WTC11 (cell line): ENCODE data around the gene PROX2. TPM values are rescaled to one million over a fixed set of nuclear protein-coding genes. Genes with fewer than 3 reads are reported as not detected.
A peak's percentile ranks its signal among the peaks of the same experiment; 100 is the strongest.

Experiments used
- ATAC-seq: fragments of 200-7000 bp; cut with Tn5 transposase; 2 replicates; pipeline ENCODE4 v1.10.0; 2021; ENCODE audit warnings: mild to moderate bottlenecking, moderate library complexity
- CTCF ChIA-PET: fragments of 300-600 bp; sonication (Branson Sonifier 250); formaldehyde crosslinking; loops from one replicate; lab custom pipeline; 2021; ENCODE audit warnings: antibody characterized with exemption; lab: Charles Lee
- POLR2A ChIA-PET: fragments of 350-600 bp; sonication (Branson Sonifier 250); formaldehyde crosslinking; loops from one replicate; lab custom pipeline; 2021; ENCODE audit warnings: antibody characterized with exemption; lab: Charles Lee
- DNase-seq: peaks from one replicate; pipeline ENCODE4 v3.0.0; 2021; ENCODE audit warnings: low spot score
- H3K27ac Mint-ChIP-seq: 2 replicates; pipeline ENCODE4 v1.8.0; 2021; ENCODE audit warnings: mixed read lengths
- H3K27me3 Mint-ChIP-seq: 2 replicates; pipeline ENCODE4 v1.8.0; 2021; ENCODE audit warnings: low read depth, mild to moderate bottlenecking, moderate library complexity, mixed read lengths
- H3K36me3 Mint-ChIP-seq: 2 replicates; pipeline ENCODE4 v1.8.0; 2021; ENCODE audit warnings: mixed read lengths
- H3K4me1 Mint-ChIP-seq: 2 replicates; pipeline ENCODE4 v1.8.0; 2022; ENCODE audit warnings: mixed read lengths
- H3K4me3 Mint-ChIP-seq: 2 replicates; pipeline ENCODE4 v1.8.0; 2021; ENCODE audit warnings: mild to moderate bottlenecking, moderate library complexity, mixed read lengths
- H3K9me3 Mint-ChIP-seq: 2 replicates; pipeline ENCODE4 v1.8.0; 2021; ENCODE audit warnings: mixed read lengths
- AFF4 ChIP-seq: sonication (generic); formaldehyde crosslinking; IDR thresholded peaks from 2 replicates; pipeline ENCODE4 v1.8.1; 2023; ENCODE audit warnings: mild to moderate bottlenecking, missing genetic modification reagents, borderline replicate concordance
- ATF1 ChIP-seq: sonication (generic); formaldehyde crosslinking; IDR thresholded peaks from 2 replicates; pipeline ENCODE4 v1.8.1; 2023; ENCODE audit warnings: mild to moderate bottlenecking, moderate library complexity, missing genetic modification reagents
- ATF2 ChIP-seq: sonication (generic); formaldehyde crosslinking; IDR thresholded peaks from 2 replicates; pipeline ENCODE4 v1.8.1; 2022; ENCODE audit warnings: low read depth, missing genetic modification reagents, borderline replicate concordance
- E2F4 ChIP-seq: sonication (generic); formaldehyde crosslinking; IDR thresholded peaks from 2 replicates; pipeline ENCODE4 v1.8.1; 2022; ENCODE audit warnings: low read depth, mild to moderate bottlenecking, moderate library complexity, missing genetic modification reagents, borderline replicate concordance
- FOXP1 ChIP-seq: sonication (generic); formaldehyde crosslinking; IDR thresholded peaks from 2 replicates; pipeline ENCODE4 v1.8.0; 2022; ENCODE audit warnings: missing genetic modification reagents, mild to moderate bottlenecking, moderate library complexity, borderline replicate concordance
- HMGA2 ChIP-seq: fragments of 250-450 bp; sonication (Bioruptor Pico); IDR thresholded peaks from 2 replicates; pipeline ENCODE4 v1.4.0; 2021; ENCODE audit warnings: mild to moderate bottlenecking, moderate library complexity
- JUN ChIP-seq: sonication (generic); formaldehyde crosslinking; IDR thresholded peaks from 2 replicates; pipeline ENCODE4 v1.8.0; 2023; ENCODE audit warnings: mild to moderate bottlenecking, missing genetic modification reagents
- NR2C2 ChIP-seq: sonication (generic); formaldehyde crosslinking; IDR thresholded peaks from 2 replicates; pipeline ENCODE4 v1.8.0; 2022; ENCODE audit warnings: mild to moderate bottlenecking, missing genetic modification reagents
- PRRX2 ChIP-seq: fragments of 250-450 bp; sonication (Bioruptor Pico); IDR thresholded peaks from 2 replicates; pipeline ENCODE4 v1.8.0; 2021; ENCODE audit warnings: mild to moderate bottlenecking
- ZNF425 ChIP-seq: fragments of 250-450 bp; sonication (Bioruptor Pico); conservative IDR thresholded peaks from 2 replicates; pipeline ENCODE4 v1.9.0; 2021; ENCODE audit warnings: mild to moderate bottlenecking
- ZSCAN18 ChIP-seq: fragments of 250-450 bp; sonication (Bioruptor Pico); IDR thresholded peaks from 2 replicates; pipeline ENCODE4 v2.1.2; 2022; ENCODE audit warnings: mild to moderate bottlenecking, moderate library complexity
- total RNA-seq: library from RNA; stranded (reverse); gene quantifications from 3 replicates; pipeline ENCODE4 v1.2.3, GENCODE V29; 2021

The PROX2 gene
- total RNA-seq, 1 experiment from 2014 or later, result 0.04 TPM

- DNase-seq, result peak; percentile 16
- CTCF ChIA-PET, result interaction anchor here (0.9 to 1.0 kb wide), 3 partner anchors 22 to 217 kb away, joined by 3 to 4 read pairs (median 3); no protein-coding TSS in a partner anchor
- ATAC-seq, result peak; percentile 71
- H3K27ac Mint-ChIP-seq, result peak overlapping the region; percentile 51
- peaks cover 21% of the 10 kb centered on the region for H3K36me3 Mint-ChIP-seq
- peak overlapping the region; percentile 6; the same call in 1 of the 2 replicates for H3K4me3 Mint-ChIP-seq
- H3K27me3 Mint-ChIP-seq, result no peaks in the 10 kb centered on the region
- TF ChIP-seq ATF1 (CRISPR knock-in tag) (no peak), JUN (no peak), HMGA2 (no peak), ZSCAN18 (CRISPR knock-in tag) (no peak), FOXP1 (CRISPR knock-in tag) (no peak), NR2C2 (CRISPR knock-in tag) (no peak), ZNF425 (CRISPR knock-in tag) (no peak), PRRX2 (no peak), AFF4 (CRISPR knock-in tag) (no peak), E2F4 (no peak), ATF2 (CRISPR knock-in tag) (no peak)
- TF ChIP-seq, all 79 proteins: peak for 0
- no peaks in the 10 kb centered on the region for H3K9me3 Mint-ChIP-seq
- POLR2A ChIA-PET, result no interaction called here
- H3K4me1 Mint-ChIP-seq, result peaks cover 15% of the 10 kb centered on the region
These were observed 49.4 kb downstream of the PROX2 start for GRCh38 chr14:74826574-74826973.

Other genes starting within 250 kb of the PROX2 start
- gene AREL1, start 163.1 kb downstream of the PROX2 start, total RNA-seq, result 32.4 to 37.0 TPM (median 32.7 TPM) in 3 replicates
- gene FCF1, start 163.0 kb downstream of the PROX2 start, total RNA-seq, result 59.4 to 62.2 TPM (median 61.6 TPM) in 3 replicates
- gene YLPM1, start 112.8 kb downstream of the PROX2 start, total RNA-seq, result 65.6 to 67.1 TPM (median 66.6 TPM) in 3 replicates
- 112 to 121 TPM (median 119 TPM) in 3 replicates for gene DLST, start 5.8 kb upstream of the PROX2 start, total RNA-seq
- 10.6 to 12.6 TPM (median 12.2 TPM) in 3 replicates for gene RPS6KL1, start 47.1 kb upstream of the PROX2 start, total RNA-seq
- 5.0 to 6.7 TPM (median 6.5 TPM) in 3 replicates for gene PGF, start 79.5 kb upstream of the PROX2 start, total RNA-seq
- 46.0 to 50.7 TPM (median 50.5 TPM) in 3 replicates for gene EIF2B2, start 126.8 kb upstream of the PROX2 start, total RNA-seq
- 16.7 to 18.3 TPM (median 18.2 TPM) in 3 replicates for gene MLH3, start 175.3 kb upstream of the PROX2 start, total RNA-seq
- gene ACYP1, start 187.9 kb upstream of the PROX2 start, total RNA-seq, result 22.4 to 26.6 TPM (median 23.0 TPM) in 3 replicates
- 1.3 to 1.8 TPM (median 1.6 TPM) in 3 replicates for gene ZC2HC1C, start 193.5 kb upstream of the PROX2 start, total RNA-seq